IPS-NIHi11 (cell line): ENCODE results near the gene ADAP1.
"Not testable (repeated sequence)": the region's sequence is repeated elsewhere in the genome, so short reads cannot be mapped to it uniquely, and the experiment has no call there.

Source experiments
- DNase-seq: peaks from one replicate; pipeline ENCODE4 v3.0.0; 2012; ENCODE audit warnings: mixed read lengths, low spot score

Gene ADAP1

GRCh38 chr7:880450-880849 is 74.0 kb downstream of the ADAP1 start:
- DNase-seq: no peak

- no peak for DNase-seq
Observed at GRCh38 chr7:879706-880105, 74.8 kb downstream of the ADAP1 start.

DNA sequence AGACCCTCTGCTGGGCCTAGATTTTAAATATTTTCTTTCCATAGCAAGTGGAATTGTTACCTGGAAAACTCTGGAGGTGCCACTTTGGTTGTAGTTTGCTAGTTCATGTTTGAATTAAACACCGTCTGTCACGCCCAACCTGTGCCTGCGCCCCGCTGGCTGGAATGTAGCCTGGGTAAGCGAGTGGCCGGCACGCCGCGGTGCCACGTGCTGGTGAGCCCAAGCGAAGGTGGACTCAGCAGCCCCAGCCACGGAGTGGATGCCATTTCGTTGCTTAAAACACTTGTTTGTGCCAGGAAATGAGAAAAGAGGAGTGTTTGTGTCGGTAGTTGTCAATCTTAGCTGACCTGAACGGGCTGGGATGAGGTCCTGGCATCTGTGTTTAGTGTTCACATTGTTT is 75.4 kb downstream of the ADAP1 start:
- no peak for DNase-seq

DNA sequence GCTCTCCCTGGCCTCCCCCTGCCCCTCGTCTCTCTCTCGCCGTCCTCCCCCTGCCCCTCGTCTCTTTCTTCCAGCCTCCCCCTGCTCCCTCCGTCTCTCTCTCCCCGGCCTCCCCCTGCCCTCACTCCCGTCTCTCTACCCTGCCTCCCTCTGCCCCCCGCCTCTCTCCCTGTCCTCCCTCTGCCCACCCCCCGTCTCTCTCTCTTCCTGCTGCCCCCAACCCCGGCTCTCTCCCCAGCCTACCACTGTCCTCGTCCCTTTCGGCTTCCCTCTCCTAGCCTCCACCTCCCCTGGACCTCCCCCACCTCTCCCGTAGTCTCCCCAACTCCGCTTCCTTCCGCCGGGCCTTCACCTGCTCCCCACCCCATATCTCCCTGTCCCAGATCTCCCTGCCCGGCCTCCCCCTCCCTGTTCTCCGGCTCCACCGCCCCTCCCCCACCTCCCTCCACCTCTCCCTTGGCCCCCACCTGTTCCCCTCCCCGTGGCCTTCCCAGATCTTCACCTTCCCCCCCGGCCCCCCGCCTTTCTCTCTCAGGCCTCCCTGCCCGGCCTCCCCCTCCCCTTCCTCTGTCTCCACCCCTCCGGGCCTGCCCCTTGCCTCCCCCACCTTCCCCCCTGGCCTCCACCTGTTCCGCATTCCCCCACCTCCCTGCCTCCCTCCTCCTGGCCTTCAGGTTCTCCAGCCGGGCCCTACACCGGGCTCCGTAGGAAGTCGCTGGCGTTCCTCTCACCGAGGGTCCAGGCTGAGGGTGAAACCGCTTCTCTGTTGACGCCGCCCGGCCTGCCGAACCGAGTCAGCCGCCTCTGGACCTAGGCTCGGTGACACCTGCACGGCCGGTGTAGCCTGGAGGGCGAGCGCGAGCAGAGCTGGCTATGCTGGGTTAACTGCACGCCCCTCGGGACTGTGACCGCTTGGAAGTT is 76.9 kb downstream of the ADAP1 start:
- no peak for DNase-seq

GRCh38 chr7:876972-877311 is 77.5 kb downstream of the ADAP1 start:
- DNase-seq: no peak

DNA sequence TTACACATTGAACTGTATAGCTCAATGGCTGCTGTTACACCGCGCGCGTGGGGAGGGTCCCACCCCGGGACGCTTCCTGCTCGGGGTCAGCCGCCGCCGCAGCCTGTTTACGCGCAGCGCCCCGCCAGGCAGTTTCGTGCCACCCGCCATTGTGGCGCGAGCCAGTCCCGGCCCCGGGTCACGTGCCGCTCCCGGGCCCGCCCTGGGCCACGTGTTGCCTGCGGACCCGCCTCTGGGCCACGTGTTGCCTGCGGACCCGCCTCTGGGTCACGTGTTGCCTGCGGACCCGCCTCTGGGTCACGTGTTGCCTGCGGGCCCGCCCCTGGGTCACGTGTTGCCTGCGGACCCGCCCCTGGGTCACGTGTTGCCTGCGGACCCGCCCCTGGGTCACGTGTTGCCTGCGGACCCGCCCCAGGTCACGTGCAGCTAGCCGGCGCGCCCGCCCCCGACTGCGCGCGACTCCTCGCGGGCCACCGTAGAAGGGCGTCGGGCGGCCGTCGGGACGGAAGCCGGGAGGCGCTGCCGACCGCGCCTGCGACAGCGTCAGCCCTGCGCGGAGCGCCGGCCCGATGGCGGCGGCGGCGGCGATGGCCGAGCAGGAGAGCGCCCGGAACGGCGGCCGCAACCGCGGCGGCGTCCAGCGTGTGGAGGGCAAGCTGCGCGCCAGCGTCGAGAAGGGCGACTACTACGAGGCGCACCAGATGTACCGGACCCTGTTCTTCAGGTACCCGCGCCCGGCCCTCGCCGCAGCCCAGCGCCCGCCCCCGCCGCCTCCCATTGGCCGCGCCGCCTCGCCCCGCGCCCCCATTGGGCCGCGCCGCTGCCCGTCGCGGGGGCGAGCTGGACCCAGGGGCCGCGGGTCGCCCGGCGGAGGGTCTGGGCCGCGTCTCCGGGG is 78.2 kb downstream of the ADAP1 start, which contains the start of gene GET4:
GET4 (plus strand) TSS at position 478 of the 895 bp plus-strand sequence; CDS start at position 570, 92 bp downstream.
- DNase-seq: peak; percentile 93

DNA sequence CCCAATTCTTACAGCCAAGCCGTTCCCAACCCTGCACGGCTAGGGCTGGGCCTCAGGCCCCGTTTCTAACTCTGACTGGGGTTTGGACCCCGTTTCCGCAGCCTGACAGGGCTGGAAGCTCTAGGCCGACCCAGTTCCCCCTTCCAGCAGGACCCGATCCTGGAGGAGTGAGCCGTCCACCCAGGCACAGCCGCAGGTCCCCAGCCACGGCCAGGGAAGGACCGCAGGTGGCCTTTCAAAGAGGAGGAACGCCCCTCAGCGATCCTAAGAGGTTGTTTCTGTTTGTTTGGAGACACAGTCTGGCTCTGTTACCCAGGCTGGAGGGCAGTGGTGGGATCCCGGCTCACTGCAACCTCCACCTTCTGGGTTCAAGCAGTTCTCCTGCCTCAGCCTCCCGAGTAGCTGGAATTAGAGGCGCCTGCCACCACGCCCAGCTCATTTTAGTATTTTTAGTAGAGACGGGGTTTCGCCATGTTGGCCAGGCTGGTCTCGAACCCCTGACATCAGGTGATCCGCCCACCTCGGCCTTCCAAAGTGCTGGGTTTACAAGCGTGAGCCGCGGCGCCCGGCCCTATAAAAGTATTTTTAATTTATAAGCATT is 78.9 kb downstream of the ADAP1 start:
- DNase-seq: no peak

- DNase-seq: no peak
Observed at GRCh38 chr7:875051-875450, 79.4 kb downstream of the ADAP1 start.

- DNase-seq: no peak
Observed at GRCh38 chr7:874031-874749, 80.3 kb downstream of the ADAP1 start.

- peak; percentile 93 for DNase-seq
Observed at GRCh38 chr7:873367-874002, 81.0 kb downstream of the ADAP1 start.

GRCh38 chr7:872685-873084 is 81.8 kb downstream of the ADAP1 start:
- DNase-seq: not testable (repeated sequence)

- no peak for DNase-seq
Observed at GRCh38 chr7:871900-872537, 82.5 kb downstream of the ADAP1 start.

GRCh38 chr7:869348-869747 is 85.1 kb downstream of the ADAP1 start:
- DNase-seq: no peak

- no peak for DNase-seq
Observed at GRCh38 chr7:868189-868486, 86.3 kb downstream of the ADAP1 start.

GRCh38 chr7:867406-868188 is 86.9 kb downstream of the ADAP1 start:
- no peak for DNase-seq

GRCh38 chr7:867001-867405 is 87.5 kb downstream of the ADAP1 start:
- no peak for DNase-seq

- no peak for DNase-seq
Observed at GRCh38 chr7:865921-866320, 88.6 kb downstream of the ADAP1 start.

DNA sequence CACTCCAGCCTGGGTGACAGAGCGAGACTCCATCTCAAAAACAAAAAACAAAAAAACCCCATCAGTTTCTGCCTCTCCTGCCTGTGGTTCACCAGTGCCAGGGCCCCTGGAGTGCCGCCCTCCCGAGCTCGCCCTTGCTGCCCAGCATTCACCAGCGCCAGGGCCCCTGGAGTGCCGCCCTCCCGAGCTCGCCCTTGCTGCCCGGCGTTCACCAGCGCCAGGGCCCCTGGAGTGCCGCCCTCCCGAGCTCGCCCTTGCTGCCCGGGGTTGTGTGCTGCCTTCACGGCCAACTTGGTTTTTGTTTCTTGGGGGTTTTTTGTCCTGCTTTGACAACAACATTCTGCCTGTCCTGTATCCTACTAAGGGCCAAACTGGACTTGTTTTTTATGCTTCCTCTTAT is 91.4 kb downstream of the ADAP1 start:
- DNase-seq: no peak

- no peak for DNase-seq
Observed at GRCh38 chr7:862157-862556, 92.3 kb downstream of the ADAP1 start.

GRCh38 chr7:861222-861621 is 93.3 kb downstream of the ADAP1 start:
- no peak for DNase-seq
